Endothelial cell of umbilical vein (primary cell): ENCODE measurements around the gene PIK3AP1. TPM values are rescaled to one million over a fixed set of nuclear protein-coding genes. Genes with fewer than 3 reads are reported as not detected.

Experiments used
- BruUV-seq: library from RNA; stranded (reverse); fragments of 400-500 nt; replicated peaks from 2 replicates; lab custom pipeline; 2021; lab: Mats Ljungman, UMichigan
- CTCF ChIA-PET: fragments of 300-600, 350-600 bp; sonication (Branson Sonifier 250); formaldehyde crosslinking; loops from one replicate; lab custom pipeline; 2021; ENCODE audit warnings: antibody characterized with exemption, inconsistent platforms; lab: Charles Lee
- POLR2A ChIA-PET: fragments of 300-600, 350-600 bp; sonication (Branson Sonifier 250); formaldehyde crosslinking; loops from one replicate; lab custom pipeline; 2021; ENCODE audit warnings: antibody characterized with exemption, inconsistent platforms; lab: Charles Lee
- DNase-seq: peaks from one replicate; pipeline ENCODE4 v3.0.0-alpha.2; 2011; ENCODE audit warnings: low read depth, low spot score
- FAIRE-seq: peaks from 2 replicates; lab custom pipeline; 2011; peaks lifted over from hg19 to GRCh38; lab: Jason Lieb, UNC
- H2AFZ ChIP-seq: 2 replicates; pipeline ENCODE4 v1.6.0; 2012; ENCODE audit warnings: low read depth, low read length, control low read depth, inconsistent platforms
- H3K27ac ChIP-seq: 2 replicates; pipeline ENCODE4 v1.5.1; 2011; ENCODE audit warnings: low read depth, mild to moderate bottlenecking, control low read depth, low read length, moderate library complexity; ENCODE audit not compliant: insufficient read depth
- H3K27me3 ChIP-seq, 2 experiments: 2 replicates each; pipeline versions ENCODE4 v1.6.0 to v1.6.1; 2011; ENCODE audit warnings: low read length in 2 of 2, mixed read lengths in 1 of 2; ENCODE audit not compliant: control insufficient read depth in 2 of 2, insufficient read depth in 2 of 2
- H3K36me3 ChIP-seq, 2 experiments: 2 replicates in 1 of 2; 3 replicates in 1 of 2; pipeline ENCODE4 v1.5.1; 2011; ENCODE audit warnings: low read length in 2 of 2, mild to moderate bottlenecking in 1 of 2, moderate library complexity in 1 of 2; ENCODE audit not compliant: control insufficient read depth in 2 of 2, insufficient read depth in 2 of 2; ENCODE audit errors: extremely low read depth in 1 of 2
- H3K4me1 ChIP-seq: 3 replicates; pipeline ENCODE4 v1.5.1; 2011; ENCODE audit warnings: mild to moderate bottlenecking, low read length; ENCODE audit not compliant: control insufficient read depth, insufficient read depth; ENCODE audit errors: extremely low read depth
- H3K4me2 ChIP-seq: 2 replicates; pipeline ENCODE4 v1.6.1; 2011; ENCODE audit warnings: low read length, control low read depth, mixed read lengths; ENCODE audit not compliant: insufficient read depth
- H3K4me3 ChIP-seq, 3 experiments: fragments of 200-600 bp in 1 of 3; sonication (generic), shearing (Covaris generic) in 1 of 3; replicated peaks in 1 of 3; 2 replicates each; pipeline ENCODE4 v1.5.1; 2011 to 2016; ENCODE audit warnings: control low read depth in 3 of 3, low read length in 3 of 3, mild to moderate bottlenecking in 2 of 3, inconsistent platforms in 1 of 3, low read depth in 1 of 3, moderate library complexity in 1 of 3; ENCODE audit not compliant: insufficient read depth in 1 of 3
- H3K79me2 ChIP-seq: 2 replicates; pipeline ENCODE4 v1.6.0; 2012; ENCODE audit warnings: low read length, inconsistent platforms; ENCODE audit not compliant: control insufficient read depth, insufficient read depth
- H3K9ac ChIP-seq: replicated peaks from 2 replicates; pipeline ENCODE3; 2011; ENCODE audit warnings: low read length, control low read depth; ENCODE audit not compliant: insufficient read depth; ENCODE audit errors: extremely low read depth
- H3K9me1 ChIP-seq: replicated peaks from 3 replicates; pipeline ENCODE4 v1.6.0; 2011; ENCODE audit warnings: mild to moderate bottlenecking, low read length; ENCODE audit not compliant: control insufficient read depth, insufficient read depth; ENCODE audit errors: extremely low read depth
- H3K9me3 ChIP-seq: replicated peaks from 2 replicates; pipeline ENCODE4 v1.5.1; 2012; ENCODE audit warnings: low read length, inconsistent platforms; ENCODE audit not compliant: control insufficient read depth, insufficient read depth
- H4K20me1 ChIP-seq: replicated peaks from 2 replicates; pipeline ENCODE3; 2011; ENCODE audit warnings: mild to moderate bottlenecking, low read length; ENCODE audit not compliant: control insufficient read depth, insufficient read depth; ENCODE audit errors: extremely low read depth
- EZH2 ChIP-seq: IDR thresholded peaks from 2 replicates; pipeline ENCODE4 v1.6.1; 2012; ENCODE audit warnings: borderline replicate concordance, low read depth, mild to moderate bottlenecking, moderate library complexity, low read length, inconsistent platforms; ENCODE audit not compliant: severe bottlenecking
- FOS ChIP-seq: IDR thresholded peaks from 2 replicates; pipeline ENCODE4 v1.6.1; 2011; ENCODE audit warnings: mild to moderate bottlenecking, low read length, moderate library complexity, borderline replicate concordance; ENCODE audit not compliant: insufficient read depth
- GATA2 ChIP-seq: IDR thresholded peaks from 2 replicates; pipeline ENCODE4 v1.7.0; 2011; ENCODE audit warnings: low read depth, mild to moderate bottlenecking, moderate library complexity, mixed read lengths, low read length; ENCODE audit not compliant: insufficient read length, insufficient read depth
- JUN ChIP-seq: IDR thresholded peaks from 2 replicates; pipeline ENCODE4 v1.6.1; 2011; ENCODE audit warnings: borderline replicate concordance, low read depth; ENCODE audit not compliant: insufficient read length, insufficient read depth
- MYC ChIP-seq: IDR thresholded peaks from one replicate; pipeline ENCODE4 v1.6.1; 2011; ENCODE audit warnings: mild to moderate bottlenecking, low read depth, low read length
- POLR2A ChIP-seq: IDR thresholded peaks from 2 replicates; pipeline ENCODE4 v1.6.1; 2012; ENCODE audit warnings: low read depth, mild to moderate bottlenecking, control low read depth, low read length
- POLR2AphosphoS5 ChIP-seq: IDR thresholded peaks from 2 replicates; pipeline ENCODE4 v1.6.1; 2012; ENCODE audit warnings: low read depth, mild to moderate bottlenecking, control low read depth, low read length, moderate library complexity; ENCODE audit not compliant: insufficient read depth
- dilution Hi-C: fragments of 300-500 bp; cut with MboI; formaldehyde crosslinking; loops from one replicate; pipeline ENCODE4 v1.15.0; 2019; ENCODE audit warnings: low sequenced_read_pairs; ENCODE audit not compliant: extremely low pct_ligation_motif_present
- intact Hi-C: fragments of 100-400 bp; cut with micrococcal nuclease; formaldehyde crosslinking; loops from one replicate; pipeline ENCODE4 v1.10.0; 2022
- polyA plus RNA-seq, 4 experiments: library from polyadenylated mRNA; depleted of rRNA in 3 of 4; stranded (reverse) in 3 of 4; unstranded in 1 of 4; fragments of >200 nt; gene quantifications; 2 replicates each; pipeline versions ENCODE4 v1.2.1 to v1.2.3, GENCODE V29; 2011 to 2012; ENCODE audit warnings: missing spikeins in 1 of 4
- total RNA-seq: library from RNA; stranded (reverse); gene quantifications from 2 replicates; pipeline ENCODE4 v1.2.3, GENCODE V29; 2021
- TF ChIP-seq, protein P1 (sequence below), 2 donors: IDR thresholded peaks; 1 replicate in 1 of 2; 2 replicates in 1 of 2; pipeline ENCODE4 v1.5.1; 2011; ENCODE audit warnings: low read length in 2 of 2, mild to moderate bottlenecking in 2 of 2, moderate library complexity in 2 of 2, control low read depth in 1 of 2, inconsistent platforms in 1 of 2, low read depth in 1 of 2; ENCODE audit not compliant: insufficient read depth in 1 of 2; ENCODE audit errors: extremely low read depth in 1 of 2
- TF ChIP-seq, protein P2 (sequence below): IDR thresholded peaks from 2 replicates; pipeline ENCODE4 v1.6.1; 2011; ENCODE audit not compliant: insufficient read depth, insufficient read length

PIK3AP1 gene
- total and polyA plus RNA-seq, 2 donors (not counting 3 experiments of a cell fraction or from before 2014, with no cell fraction given), result 0.04 TPM; not detected in 1

DNA sequence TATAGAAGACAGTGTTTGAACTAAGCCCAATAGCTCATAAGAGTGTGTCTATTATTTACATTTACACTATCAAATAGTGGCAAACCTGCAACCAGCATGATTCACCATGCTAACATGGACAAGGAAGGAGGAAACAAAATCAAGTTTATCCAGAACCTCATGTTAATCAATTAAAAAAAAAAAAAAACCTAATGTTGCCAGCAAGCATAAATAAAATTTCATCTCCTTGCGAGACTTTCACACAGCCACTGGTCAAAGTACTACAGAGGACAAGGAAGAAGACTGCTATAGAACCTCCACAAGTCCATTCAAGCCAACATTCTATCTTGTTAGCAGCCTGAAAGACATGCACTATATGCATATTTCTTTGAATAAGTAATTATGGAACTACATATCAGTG, 143.2 kb downstream of the PIK3AP1 start:
- Histone ChIP-seq H3K27ac (no peak overlapping the region), H3K36me3 (peaks cover 0 to 5% of the 10 kb centered on the region in 2 experiments), H3K9me3 (no peaks in the 10 kb centered on the region), H3K4me1 (peaks cover 11% of the 10 kb centered on the region), H2AFZ (no peak overlapping the region), H3K4me3 (no peak overlapping the region), H3K9ac (no peak overlapping the region), H3K4me2 (no peak overlapping the region), H3K27me3 (no peaks in the 10 kb centered on the region), H3K9me1 (peaks cover 4% of the 10 kb centered on the region), H3K79me2 (peaks cover 98% of the 10 kb centered on the region), H4K20me1 (peaks cover 34% of the 10 kb centered on the region)
- DNase-seq, result no peak
- no peak for FAIRE-seq
- no TSS peak for BruUV-seq
- ChIA-PET POLR2A (no interaction called here), CTCF (no interaction called here)
- dilution Hi-C loops, result no loop called here
- intact Hi-C loops, result no loop called here
- TF ChIP-seq POLR2AphosphoS5 (no peak), GATA2 (no peak), EZH2 (no peak), MYC (no peak), POLR2A (no peak), FOS (no peak), JUN (no peak)
- TF ChIP-seq, protein P1, sequence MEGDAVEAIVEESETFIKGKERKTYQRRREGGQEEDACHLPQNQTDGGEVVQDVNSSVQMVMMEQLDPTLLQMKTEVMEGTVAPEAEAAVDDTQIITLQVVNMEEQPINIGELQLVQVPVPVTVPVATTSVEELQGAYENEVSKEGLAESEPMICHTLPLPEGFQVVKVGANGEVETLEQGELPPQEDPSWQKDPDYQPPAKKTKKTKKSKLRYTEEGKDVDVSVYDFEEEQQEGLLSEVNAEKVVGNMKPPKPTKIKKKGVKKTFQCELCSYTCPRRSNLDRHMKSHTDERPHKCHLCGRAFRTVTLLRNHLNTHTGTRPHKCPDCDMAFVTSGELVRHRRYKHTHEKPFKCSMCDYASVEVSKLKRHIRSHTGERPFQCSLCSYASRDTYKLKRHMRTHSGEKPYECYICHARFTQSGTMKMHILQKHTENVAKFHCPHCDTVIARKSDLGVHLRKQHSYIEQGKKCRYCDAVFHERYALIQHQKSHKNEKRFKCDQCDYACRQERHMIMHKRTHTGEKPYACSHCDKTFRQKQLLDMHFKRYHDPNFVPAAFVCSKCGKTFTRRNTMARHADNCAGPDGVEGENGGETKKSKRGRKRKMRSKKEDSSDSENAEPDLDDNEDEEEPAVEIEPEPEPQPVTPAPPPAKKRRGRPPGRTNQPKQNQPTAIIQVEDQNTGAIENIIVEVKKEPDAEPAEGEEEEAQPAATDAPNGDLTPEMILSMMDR (IDR thresholded peaks at IDR 0.05; ENCODE audit: extremely low read depth in 1 of 2, insufficient read depth in 1 of 2, low read depth in 1 of 2, low read length in 2 of 2), result no peak
- TF ChIP-seq, protein P2, sequence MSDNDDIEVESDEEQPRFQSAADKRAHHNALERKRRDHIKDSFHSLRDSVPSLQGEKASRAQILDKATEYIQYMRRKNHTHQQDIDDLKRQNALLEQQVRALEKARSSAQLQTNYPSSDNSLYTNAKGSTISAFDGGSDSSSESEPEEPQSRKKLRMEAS, result no peak
